MM.1S (cell line): ENCODE measurements around the gene CCDC39.

Source experiments
- DNase-seq: peaks from one replicate; pipeline ENCODE4 v3.0.0-alpha.2; 2015
- H2AFZ ChIP-seq: fragments of 300-600 bp; sonication (generic); 2 replicates; pipeline ENCODE4 v1.6.0; 2016; ENCODE audit warnings: antibody characterized with exemption, low read length
- H3F3A ChIP-seq: fragments of 300-600 bp; sonication (generic); 2 replicates; pipeline ENCODE4 v1.6.1; 2016; ENCODE audit warnings: mild to moderate bottlenecking, antibody characterized with exemption, low read length, moderate library complexity, mixed read lengths; ENCODE audit not compliant: insufficient read depth
- H3K27ac ChIP-seq: fragments of 300-600 bp; sonication (generic); 2 replicates; pipeline ENCODE4 v1.5.1; 2016; ENCODE audit warnings: mild to moderate bottlenecking, low read length
- H3K27me3 ChIP-seq: fragments of 300-600 bp; sonication (generic); replicated peaks from 2 replicates; pipeline ENCODE4 v1.6.0; 2016; ENCODE audit warnings: low read length; ENCODE audit not compliant: insufficient read depth
- H3K36me3 ChIP-seq: fragments of 300-600 bp; sonication (generic); replicated peaks from 2 replicates; pipeline ENCODE4 v1.6.1; 2016; ENCODE audit warnings: mild to moderate bottlenecking, low read length, mixed read lengths; ENCODE audit not compliant: insufficient read depth
- H3K4me1 ChIP-seq: fragments of 300-600 bp; sonication (generic); 2 replicates; pipeline ENCODE4 v1.6.1; 2016; ENCODE audit warnings: low read length, mixed read lengths
- H3K4me2 ChIP-seq: fragments of 300-600 bp; sonication (generic); 2 replicates; pipeline ENCODE4 v1.6.0; 2016; ENCODE audit warnings: low read depth, low read length
- H3K4me3 ChIP-seq: fragments of 300-600 bp; sonication (generic); 2 replicates; pipeline ENCODE4 v1.5.1; 2016; ENCODE audit warnings: low read length, mixed read lengths
- H3K79me2 ChIP-seq: fragments of 300-600 bp; sonication (generic); 2 replicates; pipeline ENCODE4 v1.6.1; 2016; ENCODE audit warnings: mixed run types, low read length, mixed read lengths
- H3K9ac ChIP-seq: fragments of 300-600 bp; sonication (generic); 2 replicates; pipeline ENCODE4 v1.6.1; 2016; ENCODE audit warnings: low read length, mixed read lengths
- H3K9me2 ChIP-seq: fragments of 300-600 bp; sonication (generic); replicated peaks from 2 replicates; pipeline ENCODE4 v1.6.1; 2016; ENCODE audit warnings: mild to moderate bottlenecking, low read length, mixed read lengths; ENCODE audit not compliant: insufficient read depth
- H3K9me3 ChIP-seq: fragments of 300-600 bp; sonication (generic); replicated peaks from 2 replicates; pipeline ENCODE4 v1.6.1; 2016; ENCODE audit warnings: mild to moderate bottlenecking, low read length, mixed read lengths; ENCODE audit not compliant: insufficient read depth
- H4K20me1 ChIP-seq: fragments of 300-600 bp; sonication (generic); 2 replicates; pipeline ENCODE4 v1.6.1; 2016; ENCODE audit warnings: mild to moderate bottlenecking, low read length, moderate library complexity, mixed read lengths; ENCODE audit not compliant: insufficient read depth
- CTCF ChIP-seq: fragments of 300-600 bp; sonication (generic); IDR thresholded peaks from 2 replicates; pipeline ENCODE4 v1.5.1; 2016; ENCODE audit warnings: antibody characterized with exemption, low read length, mixed read lengths
- EZH2 ChIP-seq: fragments of 300-600 bp; sonication (generic); optimal IDR thresholded peaks from 2 replicates; pipeline ENCODE3; 2017; ENCODE audit warnings: low read depth, mild to moderate bottlenecking, antibody characterized with exemption, low read length, mixed read lengths
- EZH2phosphoT487 ChIP-seq: fragments of 300-600 bp; sonication (generic); IDR thresholded peaks from 2 replicates; pipeline ENCODE4 v1.6.1; 2018; ENCODE audit warnings: antibody characterized with exemption, low read length

CCDC39 gene

GRCh38 chr3:180656406-180656805 is 22.9 kb downstream of the CCDC39 start:
- no peaks in the 10 kb centered on the region for H3K9me2 ChIP-seq

GRCh38 chr3:180646187-180646790 is 33.0 kb downstream of the CCDC39 start:
- Histone ChIP-seq H3K4me3 (no peak overlapping the region), H3K27me3 (no peaks in the 10 kb centered on the region), H2AFZ (no peak overlapping the region), H4K20me1 (no peaks in the 10 kb centered on the region), H3K27ac (no peak overlapping the region), H3K9me3 (no peaks in the 10 kb centered on the region), H3K79me2 (no peaks in the 10 kb centered on the region), H3F3A (no peaks in the 10 kb centered on the region), H3K9ac (no peak overlapping the region), H3K4me2 (no peak overlapping the region), H3K4me1 (no peaks in the 10 kb centered on the region), H3K36me3 (no peaks in the 10 kb centered on the region), H3K9me2 (no peaks in the 10 kb centered on the region)
- DNase-seq = peak; percentile 24
- TF ChIP-seq CTCF (peak; percentile 54), EZH2 (no peak)

More at GRCh38 chr3:180656406-180656805, 22.9 kb downstream of the CCDC39 start:
- H3K4me2 ChIP-seq = no peak overlapping the region
- no peaks in the 10 kb centered on the region for H3K27me3 ChIP-seq
- no peak overlapping the region for H3K9ac ChIP-seq
- H3K4me3 ChIP-seq = no peak overlapping the region
- no peak overlapping the region for H3K27ac ChIP-seq
- H3K9me3 ChIP-seq = no peaks in the 10 kb centered on the region
- H3K36me3 ChIP-seq = no peaks in the 10 kb centered on the region
- H3K79me2 ChIP-seq = no peaks in the 10 kb centered on the region
- H4K20me1 ChIP-seq = no peaks in the 10 kb centered on the region
- H3F3A ChIP-seq = no peaks in the 10 kb centered on the region
- H2AFZ ChIP-seq = no peak overlapping the region
- H3K4me1 ChIP-seq = no peaks in the 10 kb centered on the region
- DNase-seq = no peak
- no peak for TF ChIP-seq CTCF
- no peak for TF ChIP-seq EZH2
- TF ChIP-seq EZH2phosphoT487 = no peak

GRCh38 chr3:180640987-180641386 is 38.3 kb downstream of the CCDC39 start:
- H3K79me2 ChIP-seq = no peaks in the 10 kb centered on the region
- H3K27ac ChIP-seq = no peak overlapping the region
- H3K9me2 ChIP-seq = no peaks in the 10 kb centered on the region
- H3K27me3 ChIP-seq = no peaks in the 10 kb centered on the region
- no peaks in the 10 kb centered on the region for H3K9me3 ChIP-seq
- TF ChIP-seq EZH2 (no peak), EZH2phosphoT487 (no peak), CTCF (no peak)
- no peak overlapping the region for H3K9ac ChIP-seq
- DNase-seq = no peak
- H3K4me1 ChIP-seq = no peaks in the 10 kb centered on the region
- H3K36me3 ChIP-seq = no peaks in the 10 kb centered on the region
- H3K4me3 ChIP-seq = no peak overlapping the region
- no peaks in the 10 kb centered on the region for H3F3A ChIP-seq
- H2AFZ ChIP-seq = no peak overlapping the region
- H4K20me1 ChIP-seq = no peaks in the 10 kb centered on the region
- no peak overlapping the region for H3K4me2 ChIP-seq
